ENCODE data around the gene MDGA2.

DNA sequence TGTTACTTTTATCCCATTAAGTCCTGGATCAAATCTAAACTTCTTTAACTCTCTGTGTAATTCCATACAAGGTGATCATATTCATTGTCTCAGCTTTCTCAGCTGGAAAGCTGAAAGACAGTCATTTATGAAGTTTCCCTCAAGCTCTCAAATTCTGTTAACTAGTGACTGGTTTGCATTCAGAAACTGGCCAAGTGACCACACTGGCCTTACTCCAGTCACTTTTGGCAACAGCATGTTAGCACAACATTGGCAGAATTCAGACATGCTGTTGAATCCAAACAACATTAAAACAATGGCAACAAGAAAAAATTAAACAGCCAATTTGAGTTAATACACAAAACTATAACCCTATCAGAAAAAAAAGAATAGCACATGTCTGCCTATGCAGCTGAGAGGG is 343.3 kb downstream of the MDGA2 start:
- TF ChIP-seq, protein P1, sequence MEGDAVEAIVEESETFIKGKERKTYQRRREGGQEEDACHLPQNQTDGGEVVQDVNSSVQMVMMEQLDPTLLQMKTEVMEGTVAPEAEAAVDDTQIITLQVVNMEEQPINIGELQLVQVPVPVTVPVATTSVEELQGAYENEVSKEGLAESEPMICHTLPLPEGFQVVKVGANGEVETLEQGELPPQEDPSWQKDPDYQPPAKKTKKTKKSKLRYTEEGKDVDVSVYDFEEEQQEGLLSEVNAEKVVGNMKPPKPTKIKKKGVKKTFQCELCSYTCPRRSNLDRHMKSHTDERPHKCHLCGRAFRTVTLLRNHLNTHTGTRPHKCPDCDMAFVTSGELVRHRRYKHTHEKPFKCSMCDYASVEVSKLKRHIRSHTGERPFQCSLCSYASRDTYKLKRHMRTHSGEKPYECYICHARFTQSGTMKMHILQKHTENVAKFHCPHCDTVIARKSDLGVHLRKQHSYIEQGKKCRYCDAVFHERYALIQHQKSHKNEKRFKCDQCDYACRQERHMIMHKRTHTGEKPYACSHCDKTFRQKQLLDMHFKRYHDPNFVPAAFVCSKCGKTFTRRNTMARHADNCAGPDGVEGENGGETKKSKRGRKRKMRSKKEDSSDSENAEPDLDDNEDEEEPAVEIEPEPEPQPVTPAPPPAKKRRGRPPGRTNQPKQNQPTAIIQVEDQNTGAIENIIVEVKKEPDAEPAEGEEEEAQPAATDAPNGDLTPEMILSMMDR (IDR thresholded peaks at IDR 0.05), result no peak
- no peak for TF ChIP-seq POLR2A (IDR thresholded peaks at IDR 0.05)
